NCI-H1436 treated with DMSO at 0.1 percent for 48 hours (cell line): ENCODE measurements around the gene MRPS14.

Source experiments
- DNase-seq: peaks from one replicate; lab custom pipeline; 2025; lab: John Stamatoyannopoulos, UW

The MRPS14 gene

GRCh38 chr1:174982971-174983689, 40.1 kb downstream of the MRPS14 start:
- DNase-seq, result no peak

GRCh38 chr1:174976436-174977108, 46.7 kb downstream of the MRPS14 start:
- no peak for DNase-seq

- no peak for DNase-seq
Measured at GRCh38 chr1:174975764-174976163, 47.5 kb downstream of the MRPS14 start.

GRCh38 chr1:174974711-174975119, 48.5 kb downstream of the MRPS14 start:
- DNase-seq, result no peak

- no peak for DNase-seq
Measured at GRCh38 chr1:174971902-174972301, 51.3 kb downstream of the MRPS14 start.

- DNase-seq, result no peak
Measured at GRCh38 chr1:174971466-174971865, 51.8 kb downstream of the MRPS14 start.

- DNase-seq, result no peak
Measured at GRCh38 chr1:174969977-174970376, 53.2 kb downstream of the MRPS14 start.

GRCh38 chr1:174968750-174969244, 54.4 kb downstream of the MRPS14 start:
- DNase-seq, result no peak

- DNase-seq, result no peak
Measured at GRCh38 chr1:174967845-174968705, 55.1 kb downstream of the MRPS14 start.

GRCh38 chr1:174966008-174966572, 57.1 kb downstream of the MRPS14 start:
- DNase-seq, result no peak

GRCh38 chr1:174965362-174966007, 57.7 kb downstream of the MRPS14 start:
- DNase-seq, result no peak

- no peak for DNase-seq
Measured at GRCh38 chr1:174964972-174965361, 58.3 kb downstream of the MRPS14 start.

- DNase-seq, result no peak
Measured at GRCh38 chr1:174964261-174964971, 58.8 kb downstream of the MRPS14 start.

- no peak for DNase-seq
Measured at GRCh38 chr1:174963529-174964125, 59.6 kb downstream of the MRPS14 start.
